ENCODE results near the gene PCDHGB7.
"Not testable (repeated sequence)": the region's sequence is repeated elsewhere in the genome, so short reads cannot be mapped to it uniquely, and the experiment has no call there.

PCDHGB7 gene

GRCh38 chr5:141417494-141418172, at the start of gene PCDHGB7:
TSS of gene PCDHGB7 (plus strand) at chr5:141417677. CDS start at chr5:141417860, 183 bp downstream.
- peak; percentile 49 for DNase-seq

- DNase-seq = no peak
Observed at GRCh38 chr5:141369994-141370848, 47.3 kb upstream of the PCDHGB7 start, which contains the start of gene PCDHGB3. TSS of gene PCDHGB3 (plus strand) at chr5:141370242. CDS start at chr5:141370395, 153 bp downstream.

- no peak for DNase-seq
Observed at GRCh38 chr5:141371572-141372475, 45.7 kb upstream of the PCDHGB7 start.

- no peak for DNase-seq
Observed at GRCh38 chr5:141373673-141374317, 43.7 kb upstream of the PCDHGB7 start, which contains the start of gene PCDHGA6. TSS of gene PCDHGA6 (plus strand) at chr5:141373891. CDS start at chr5:141374084, 193 bp downstream.

- DNase-seq = no peak
Observed at GRCh38 chr5:141374627-141375026, 42.9 kb upstream of the PCDHGB7 start.

- not testable (repeated sequence) for DNase-seq
Observed at GRCh38 chr5:141375444-141376155, 41.9 kb upstream of the PCDHGB7 start.

- no peak for DNase-seq
Observed at GRCh38 chr5:141382469-141383294, 34.8 kb upstream of the PCDHGB7 start, which contains the start of gene PCDHGA7. TSS of gene PCDHGA7 (plus strand) at chr5:141382742. CDS start at chr5:141382900, 158 bp downstream.

GRCh38 chr5:141383345-141383744, 34.1 kb upstream of the PCDHGB7 start:
- no peak for DNase-seq

GRCh38 chr5:141384471-141385267, 32.8 kb upstream of the PCDHGB7 start:
- no peak for DNase-seq

GRCh38 chr5:141387557-141388311, 29.7 kb upstream of the PCDHGB7 start, which contains the start of gene PCDHGB4:
TSS of gene PCDHGB4 (plus strand) at chr5:141387698. CDS start at chr5:141387885, 187 bp downstream.
- DNase-seq = not testable (repeated sequence)

- DNase-seq = no peak
Observed at GRCh38 chr5:141388661-141389060, 28.8 kb upstream of the PCDHGB7 start.

GRCh38 chr5:141389153-141390042, 28.1 kb upstream of the PCDHGB7 start:
- DNase-seq = no peak

- DNase-seq = no peak
Observed at GRCh38 chr5:141392429-141393198, 24.9 kb upstream of the PCDHGB7 start, which contains the start of gene PCDHGA8. TSS of gene PCDHGA8 (plus strand) at chr5:141392633. CDS start at chr5:141392814, 181 bp downstream.

GRCh38 chr5:141393267-141393666, 24.2 kb upstream of the PCDHGB7 start:
- DNase-seq = no peak

GRCh38 chr5:141394401-141395187, 22.9 kb upstream of the PCDHGB7 start:
- not testable (repeated sequence) for DNase-seq

Measured in MV-4-11 (cell line).